Caco-2 (cell line): Measurements from ENCODE around the gene RUFY2. TPM values are rescaled to one million over a fixed set of nuclear protein-coding genes. Genes with fewer than 3 reads are reported as not detected.
"Not testable (repeated sequence)": the region's sequence is repeated elsewhere in the genome, so short reads cannot be mapped to it uniquely, and the experiment has no call there.

Source experiments
- BruUV-seq: library from RNA; stranded (reverse); fragments of 400-500 nt; replicated peaks from 2 replicates; lab custom pipeline; 2021; lab: Mats Ljungman, UMichigan
- CTCF ChIA-PET: fragments of 300-600 bp; sonication (Branson Sonifier 250); formaldehyde crosslinking; loops from one replicate; lab custom pipeline; 2022; ENCODE audit warnings: antibody characterized with exemption; lab: Charles Lee
- POLR2A ChIA-PET: fragments of 300-600 bp; sonication (Branson Sonifier 250); formaldehyde crosslinking; loops from one replicate; lab custom pipeline; 2022; ENCODE audit warnings: antibody characterized with exemption; lab: Charles Lee
- DNase-seq, 2 experiments: peaks; one replicate each; pipeline versions ENCODE4 v3.0.0 to v3.0.0-alpha.2; 2020 to 2022
- H3K27me3 ChIP-seq: replicated peaks from 2 replicates; pipeline ENCODE4 v1.6.0; 2011; ENCODE audit warnings: low read length; ENCODE audit not compliant: control insufficient read depth, insufficient read depth
- H3K36me3 ChIP-seq: 2 replicates; pipeline ENCODE4 v1.5.1; 2011; ENCODE audit warnings: low read length; ENCODE audit not compliant: control insufficient read depth, insufficient read depth
- H3K4me1 ChIP-seq: fragments of 250-450 bp; sonication (Bioruptor Pico); 2 replicates; pipeline ENCODE4 v1.5.1; 2020; ENCODE audit warnings: mild to moderate bottlenecking
- H3K4me3 ChIP-seq: 2 replicates; pipeline ENCODE4 v1.5.1; 2011; ENCODE audit warnings: low read depth, mild to moderate bottlenecking, control low read depth, low read length
- H3K9me3 ChIP-seq: fragments of 250-450 bp; sonication (Bioruptor Pico); 2 replicates; pipeline ENCODE4 v1.5.1; 2020; ENCODE audit warnings: mild to moderate bottlenecking, moderate library complexity
- H3K27ac Mint-ChIP-seq: one replicate; pipeline ENCODE4 v1.8.0; 2022; ENCODE audit warnings: mixed read lengths; ENCODE audit not compliant: unreplicated experiment
- H3K27me3 Mint-ChIP-seq: one replicate; pipeline ENCODE4 v1.8.0; 2022; ENCODE audit warnings: mixed read lengths; ENCODE audit not compliant: insufficient read depth, unreplicated experiment
- H3K36me3 Mint-ChIP-seq: one replicate; pipeline ENCODE4 v1.8.0; 2022; ENCODE audit warnings: mild to moderate bottlenecking, mixed read lengths; ENCODE audit not compliant: insufficient read depth, unreplicated experiment
- H3K4me1 Mint-ChIP-seq: one replicate; pipeline ENCODE4 v1.8.0; 2022; ENCODE audit warnings: low read depth, mixed read lengths; ENCODE audit not compliant: unreplicated experiment
- H3K4me3 Mint-ChIP-seq: one replicate; pipeline ENCODE4 v1.8.0; 2022; ENCODE audit warnings: mild to moderate bottlenecking, moderate library complexity, mixed read lengths; ENCODE audit not compliant: unreplicated experiment
- H3K9me3 Mint-ChIP-seq: one replicate; pipeline ENCODE4 v1.8.0; 2022; ENCODE audit warnings: mixed read lengths; ENCODE audit not compliant: unreplicated experiment
- CTCF ChIP-seq, 2 experiments: fragments of 200-600 bp in 1 of 2; IDR thresholded peaks; 1 replicate in 1 of 2; 2 replicates in 1 of 2; pipeline versions ENCODE4 v1.5.1 to v1.8.0; 2011 to 2022; ENCODE audit warnings: antibody characterized with exemption in 1 of 2, control low read depth in 1 of 2, inconsistent platforms in 1 of 2, low read depth in 1 of 2, low read length in 1 of 2, mild to moderate bottlenecking in 1 of 2, moderate library complexity in 1 of 2; ENCODE audit not compliant: insufficient read depth in 1 of 2, severe bottlenecking in 1 of 2, unreplicated experiment in 1 of 2
- intact Hi-C: fragments of 100-400 bp; cut with micrococcal nuclease; formaldehyde crosslinking; loops from one replicate; pipeline ENCODE4 v1.10.0; 2022; ENCODE audit not compliant: unreplicated experiment
- total RNA-seq: library from RNA; stranded (reverse); gene quantifications from 2 replicates; pipeline ENCODE4 v1.2.3, GENCODE V29; 2022

RUFY2 gene
- total RNA-seq, 1 experiment from 2014 or later: 44.0 TPM

DNA sequence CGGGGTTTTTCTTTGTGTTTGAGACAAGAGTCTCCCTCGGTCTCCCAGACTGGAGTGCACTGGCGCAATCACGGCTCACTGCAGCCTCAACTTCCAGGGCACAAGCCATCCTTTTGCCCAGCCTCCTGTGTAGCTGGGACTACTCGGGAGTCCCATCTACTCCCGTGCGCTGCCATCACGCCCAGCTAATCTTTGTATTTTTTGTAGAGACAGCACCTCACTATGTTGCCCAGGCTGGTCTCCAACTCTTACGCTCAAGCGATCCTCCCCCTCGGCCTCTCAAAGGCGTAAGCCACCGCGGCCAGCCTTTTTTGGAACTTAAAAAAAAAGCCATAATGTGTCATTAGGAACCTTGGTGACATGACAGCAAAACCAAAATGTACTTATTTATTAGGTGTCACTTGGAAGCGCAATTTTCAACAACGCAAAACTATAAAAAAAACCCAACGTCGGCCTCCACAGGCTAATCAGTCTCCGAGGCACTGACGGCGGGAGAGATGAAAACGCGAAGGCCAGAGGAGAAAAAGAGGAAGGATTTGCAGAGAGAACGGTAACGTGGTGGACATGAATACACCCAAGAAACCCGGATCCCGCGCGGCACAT lies 76.1 kb downstream of the RUFY2 start:
- CTCF ChIA-PET: interaction anchor here (0.5 to 2.2 kb wide), 5 partner anchors 16 to 453 kb away, joined by 3 to 8 read pairs (median 4); no protein-coding TSS in a partner anchor

DNA sequence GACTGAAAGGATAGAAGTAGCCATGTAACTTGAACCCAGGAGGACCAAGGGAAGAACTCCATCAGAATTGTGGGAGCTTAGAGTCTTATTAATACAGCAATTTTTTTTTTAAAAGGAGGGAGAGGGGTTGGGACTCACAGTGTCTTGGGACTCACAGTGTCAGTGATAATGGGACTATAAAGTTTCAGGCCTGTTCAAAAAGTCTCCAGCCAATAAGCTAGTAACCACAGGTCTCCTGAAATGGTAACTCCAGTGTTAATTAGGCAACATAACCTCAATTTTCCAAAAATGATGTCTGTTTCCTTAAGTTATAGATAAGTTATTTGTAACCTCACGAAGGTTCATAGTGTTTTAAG lies 77.6 kb downstream of the RUFY2 start:
- Mint-ChIP-seq H3K27me3 (no peaks in the 10 kb centered on the region), H3K36me3 (peaks cover 42% of the 10 kb centered on the region), H3K9me3 (no peaks in the 10 kb centered on the region), H3K27ac (no peak overlapping the region), H3K4me3 (no peak overlapping the region), H3K4me1 (peaks cover 23% of the 10 kb centered on the region)
- intact Hi-C loops: no loop called here
- Histone ChIP-seq H3K36me3 (no peaks in the 10 kb centered on the region), H3K9me3 (no peaks in the 10 kb centered on the region), H3K27me3 (no peaks in the 10 kb centered on the region), H3K4me1 (peaks cover 5% of the 10 kb centered on the region), H3K4me3 (no peak overlapping the region)
- TF ChIP-seq CTCF (IDR thresholded peaks at IDR 0.05; ENCODE audit: insufficient read depth in 1 of 2, low read depth in 1 of 2, low read length in 1 of 2, severe bottlenecking in 1 of 2, unreplicated experiment in 1 of 2): no peak
- no peak for DNase-seq
- ChIA-PET CTCF (interaction anchor here (1.7 kb wide), 1 partner anchor 117 kb away, joined by 8 read pairs; no protein-coding TSS in a partner anchor), POLR2A (interaction anchor here (0.7 kb wide), 1 partner anchor 10 kb away, joined by 3 read pairs; no protein-coding TSS in a partner anchor)
- no TSS peak for BruUV-seq

More for the DNA sequence above, 76.1 kb downstream of the RUFY2 start:
- H3K4me3 ChIP-seq: peak overlapping the region; percentile 68
- POLR2A ChIA-PET: interaction anchor here (0.6 to 2.1 kb wide), 9 partner anchors 10 to 475 kb away, joined by 3 to 37 read pairs (median 5); partner anchors contain the start of genes ATOH7 and RUFY2
- Mint-ChIP-seq H3K4me3 (peak overlapping the region; percentile 87), H3K27me3 (no peaks in the 10 kb centered on the region), H3K9me3 (no peaks in the 10 kb centered on the region), H3K36me3 (peaks cover 57% of the 10 kb centered on the region), H3K4me1 (peaks cover 38% of the 10 kb centered on the region), H3K27ac (peak overlapping the region; percentile 100)
- peaks cover 14% of the 10 kb centered on the region for H3K4me1 ChIP-seq
- peak in 1 of 2 experiments; percentile 51 for DNase-seq
- H3K36me3 ChIP-seq: no peaks in the 10 kb centered on the region
- intact Hi-C loops: loop anchor here (1.0 to 10.0 kb wide), 6 partner anchors 12 to 476 kb away; partner anchors contain the start of gene SIRT1
- no peaks in the 10 kb centered on the region for H3K27me3 ChIP-seq
- H3K9me3 ChIP-seq: no peaks in the 10 kb centered on the region
- BruUV-seq: no TSS peak
- TF ChIP-seq CTCF (IDR thresholded peaks at IDR 0.05; ENCODE audit: insufficient read depth in 1 of 2, low read depth in 1 of 2, low read length in 1 of 2, severe bottlenecking in 1 of 2, unreplicated experiment in 1 of 2): no peak

DNA sequence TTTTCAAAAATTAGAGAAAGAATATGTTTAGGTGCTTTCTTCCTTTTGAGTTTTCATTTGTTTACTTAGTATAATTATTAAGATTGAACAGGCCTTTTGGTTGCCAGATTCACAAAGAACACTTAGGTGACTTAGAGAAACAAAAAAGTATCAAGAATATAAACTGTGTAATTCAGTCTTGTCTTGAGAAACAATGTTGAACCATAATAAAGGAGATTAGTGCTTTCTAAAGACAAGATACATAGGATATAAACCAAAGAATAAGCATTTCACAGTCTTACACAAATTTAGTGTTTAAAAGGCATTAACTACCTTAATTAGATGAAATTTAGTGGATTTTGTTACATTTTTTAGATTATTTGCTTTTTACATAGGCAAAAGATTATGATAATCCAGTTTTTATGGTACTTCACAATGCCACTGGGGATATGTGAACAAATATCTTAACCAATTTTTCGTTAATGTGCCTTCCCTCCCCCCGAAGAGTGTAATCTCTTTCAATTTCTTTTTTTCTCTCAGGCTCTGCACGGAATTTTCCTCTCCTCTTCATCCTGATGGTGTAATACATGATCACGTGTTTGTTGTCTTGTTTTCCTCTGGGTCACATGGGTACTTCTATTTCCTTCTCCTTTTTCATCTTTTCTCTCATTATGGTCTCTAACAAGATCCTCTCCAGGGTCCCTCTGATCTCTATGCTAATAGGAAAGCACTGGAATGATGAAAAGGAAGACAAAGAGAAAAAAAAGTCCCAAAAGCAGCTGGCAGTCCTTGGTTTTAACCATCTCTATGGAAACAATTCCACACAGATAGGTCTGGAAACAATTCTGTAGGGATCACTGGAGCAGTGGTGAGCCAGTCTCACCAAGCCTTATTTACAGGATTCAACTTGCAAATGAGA lies 78.9 kb downstream of the RUFY2 start:
- H3K4me3 ChIP-seq: no peak overlapping the region
- CTCF ChIA-PET: interaction anchor here (0.7 kb wide), 1 partner anchor 129 kb away, joined by 5 read pairs; no protein-coding TSS in a partner anchor
- intact Hi-C loops: no loop called here
- no peaks in the 10 kb centered on the region for H3K4me1 ChIP-seq
- BruUV-seq: no TSS peak
- POLR2A ChIA-PET: no interaction called here
- Mint-ChIP-seq H3K9me3 (no peaks in the 10 kb centered on the region), H3K4me3 (no peak overlapping the region), H3K27me3 (no peaks in the 10 kb centered on the region), H3K4me1 (peaks cover 16% of the 10 kb centered on the region), H3K36me3 (peaks cover 29% of the 10 kb centered on the region), H3K27ac (no peak overlapping the region)
- no peaks in the 10 kb centered on the region for H3K36me3 ChIP-seq
- DNase-seq: no peak
- TF ChIP-seq CTCF (IDR thresholded peaks at IDR 0.05; ENCODE audit: insufficient read depth in 1 of 2, low read depth in 1 of 2, low read length in 1 of 2, severe bottlenecking in 1 of 2, unreplicated experiment in 1 of 2): no peak
- no peaks in the 10 kb centered on the region for H3K27me3 ChIP-seq
- H3K9me3 ChIP-seq: no peaks in the 10 kb centered on the region

DNA sequence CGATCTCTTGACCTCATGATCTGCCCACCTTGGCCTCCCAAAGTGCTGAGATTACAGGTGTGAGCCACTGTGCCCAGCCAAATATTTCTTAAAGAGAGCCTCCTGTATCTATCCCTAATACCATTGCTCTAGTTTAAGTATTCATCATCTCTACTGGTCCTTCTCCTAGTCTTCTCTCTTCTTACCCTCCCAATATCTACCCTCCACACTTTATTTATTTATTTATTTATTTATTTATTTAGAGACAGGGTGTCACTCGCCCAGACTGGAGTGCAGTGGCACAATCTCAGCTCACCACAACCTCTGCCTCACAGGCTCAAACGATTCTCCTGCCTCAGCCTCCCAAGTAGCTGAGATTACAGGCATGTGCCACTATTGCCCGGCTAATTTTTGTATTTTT lies 82.7 kb downstream of the RUFY2 start:
- POLR2A ChIA-PET: interaction anchor here (0.6 kb wide), 1 partner anchor 242 kb away, joined by 5 read pairs; no protein-coding TSS in a partner anchor
- H3K4me1 ChIP-seq, H3K4me3 ChIP-seq, H3K9me3 ChIP-seq, intact Hi-C loops, H3K4me3 Mint-ChIP-seq, H3K27me3 ChIP-seq, H3K9me3 Mint-ChIP-seq, H3K36me3 ChIP-seq, H3K36me3 Mint-ChIP-seq, BruUV-seq, H3K27ac Mint-ChIP-seq, H3K27me3 Mint-ChIP-seq, DNase-seq: not testable (repeated sequence)
- CTCF ChIA-PET: interaction anchor here (1.5 kb wide), 1 partner anchor 112 kb away, joined by 3 read pairs; no protein-coding TSS in a partner anchor
- H3K4me1 Mint-ChIP-seq: peaks cover 13% of the 10 kb centered on the region
